Stimulated activated CD4-positive, alpha-beta T cell treated with anti-CD3 and anti-CD28 coated beads, Interleukin-12 subunit alpha, Interleukin-12 subunit beta, amount 100 ng/mL, for 48 hours (primary cell): ENCODE measurements around the gene SLC38A2.
A peak's percentile ranks its signal among the peaks of the same experiment; 100 is the strongest.

Source experiments
- DNase-seq, 3 donors: peaks; one replicate each; pipeline ENCODE4 v3.0.0-alpha.2; 2020; ENCODE audit warnings: low read depth in 2 of 3, low spot score in 1 of 3

The SLC38A2 gene

DNA sequence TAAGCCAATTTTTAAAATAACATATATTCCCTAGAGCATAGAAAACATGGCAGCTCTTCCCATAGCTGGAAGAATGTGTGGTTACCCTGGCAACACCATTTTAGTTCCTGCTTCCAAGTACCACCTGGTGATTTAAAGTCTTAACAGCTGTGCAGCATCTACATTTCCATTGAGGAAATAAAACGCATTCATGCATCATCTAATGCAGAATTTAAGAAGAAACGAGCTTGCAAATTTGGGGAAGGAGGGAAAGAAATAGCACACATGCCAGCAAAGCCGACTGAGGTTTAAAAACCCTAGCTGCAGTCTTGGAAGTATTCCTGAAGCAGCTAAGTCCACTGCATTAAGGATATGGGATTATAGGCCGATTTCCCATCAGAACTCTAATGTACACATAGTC, 22.8 kb upstream of the SLC38A2 start:
- no peak for DNase-seq

DNA sequence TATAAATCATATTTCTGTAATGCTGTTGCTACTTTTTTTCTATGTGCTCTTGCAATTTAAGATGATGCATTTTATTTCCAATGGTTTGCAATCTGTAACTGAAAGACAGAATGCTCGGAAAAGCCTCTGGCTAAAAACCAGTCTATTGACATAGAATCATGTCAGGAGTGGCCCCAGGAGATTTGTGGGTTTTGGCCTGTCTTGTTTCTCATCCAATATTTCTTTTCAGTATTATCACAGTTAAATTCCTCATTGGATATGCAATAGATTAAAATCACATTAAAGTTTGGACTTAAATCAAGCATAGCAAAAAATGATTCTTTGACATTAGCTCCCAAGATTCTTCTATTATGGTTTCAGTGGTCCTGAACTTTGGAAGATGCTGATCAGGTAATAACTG, 19.1 kb upstream of the SLC38A2 start:
- DNase-seq = no peak

DNA sequence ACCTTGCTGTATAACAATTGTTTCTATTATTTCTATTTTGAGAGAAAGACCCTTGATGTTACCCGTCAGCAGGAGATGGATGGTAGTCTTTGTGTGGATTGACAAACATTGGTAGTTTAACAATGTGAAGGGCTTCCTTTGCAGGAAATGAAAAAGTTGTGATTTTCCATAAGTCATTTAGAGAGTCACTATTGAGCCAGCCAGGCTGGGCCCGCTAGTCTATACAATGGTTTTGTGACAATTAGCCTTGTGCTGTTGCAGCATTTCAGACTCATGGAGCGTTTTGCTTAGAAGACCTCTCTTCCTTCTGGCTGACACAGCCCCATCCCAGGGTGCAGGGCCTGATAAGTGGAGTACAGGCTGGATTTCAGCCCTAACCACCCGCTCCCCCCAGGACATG, 18.3 kb upstream of the SLC38A2 start:
- no peak for DNase-seq

DNA sequence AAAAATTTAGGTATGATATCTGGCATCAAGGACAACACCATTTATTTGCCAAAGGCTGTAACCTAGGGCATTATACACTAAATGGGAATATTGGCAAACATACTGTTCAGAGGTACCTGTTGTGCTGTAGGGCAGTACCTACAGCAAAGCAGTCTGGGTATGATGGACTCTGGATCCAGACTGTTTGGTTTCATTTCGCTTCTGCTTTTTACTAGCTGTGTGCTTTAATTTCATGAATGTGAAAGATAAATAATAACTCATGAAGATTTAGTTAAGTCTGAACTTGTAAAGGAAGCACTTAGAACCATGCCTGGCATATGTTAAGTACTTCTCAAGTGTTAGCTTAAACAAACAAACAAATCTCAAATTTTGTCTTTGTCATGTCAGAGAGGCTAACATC, 17.7 kb upstream of the SLC38A2 start:
- DNase-seq = no peak

DNA sequence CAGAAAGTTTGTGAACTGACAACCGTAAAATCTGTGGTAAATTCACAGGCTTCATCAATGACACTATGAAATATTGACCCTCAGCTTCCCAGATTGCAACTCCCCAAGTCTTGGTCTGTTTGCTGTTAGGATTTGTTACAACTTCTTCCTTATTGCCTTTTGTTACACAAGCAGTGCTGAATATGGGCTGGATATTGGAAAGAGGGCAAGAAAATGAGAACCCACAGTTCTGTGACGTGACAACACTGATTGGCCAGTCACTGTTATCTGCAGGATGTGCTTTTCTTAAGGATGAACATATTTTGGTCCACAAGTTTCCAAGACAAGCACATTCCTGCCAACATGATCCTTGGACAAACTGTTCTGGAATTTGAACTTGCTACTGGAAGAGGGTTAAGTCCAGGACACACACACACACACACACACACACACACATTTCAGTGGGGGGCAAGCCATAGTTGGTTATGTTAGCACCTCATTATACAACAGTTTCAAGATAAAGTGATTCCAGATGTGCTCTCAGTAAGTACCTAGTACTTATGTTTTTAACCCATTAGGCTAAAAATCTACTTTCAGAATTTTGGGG, 16.6 kb upstream of the SLC38A2 start:
- DNase-seq = no peak

DNA sequence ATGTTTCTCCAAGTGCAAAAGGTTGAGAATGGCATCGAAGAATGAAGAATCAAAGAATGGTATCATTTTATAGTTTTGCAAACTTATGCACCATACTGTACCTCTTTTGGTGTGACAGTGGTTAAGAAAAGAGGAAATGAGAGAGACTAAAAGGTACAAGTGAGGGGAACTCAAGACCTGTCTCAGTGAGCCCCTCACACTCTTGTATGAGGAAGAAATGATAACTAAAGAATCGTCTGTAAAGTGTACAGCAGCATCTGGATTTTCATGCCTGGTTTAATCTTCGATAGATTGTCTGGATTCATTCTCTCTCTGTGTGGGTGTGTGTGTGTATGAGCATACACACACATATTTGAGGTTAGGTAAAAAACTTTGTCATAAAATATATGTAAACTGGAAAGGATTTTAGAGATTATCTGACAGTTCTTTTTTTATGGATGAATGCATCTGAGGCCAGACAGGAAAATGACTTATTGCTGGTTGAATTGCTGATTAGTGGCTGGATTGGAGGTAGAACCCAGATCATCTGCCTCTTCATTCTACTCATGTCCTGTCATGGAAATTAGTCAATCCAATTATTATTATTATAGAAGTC, 16.0 kb upstream of the SLC38A2 start:
- DNase-seq = no peak

DNA sequence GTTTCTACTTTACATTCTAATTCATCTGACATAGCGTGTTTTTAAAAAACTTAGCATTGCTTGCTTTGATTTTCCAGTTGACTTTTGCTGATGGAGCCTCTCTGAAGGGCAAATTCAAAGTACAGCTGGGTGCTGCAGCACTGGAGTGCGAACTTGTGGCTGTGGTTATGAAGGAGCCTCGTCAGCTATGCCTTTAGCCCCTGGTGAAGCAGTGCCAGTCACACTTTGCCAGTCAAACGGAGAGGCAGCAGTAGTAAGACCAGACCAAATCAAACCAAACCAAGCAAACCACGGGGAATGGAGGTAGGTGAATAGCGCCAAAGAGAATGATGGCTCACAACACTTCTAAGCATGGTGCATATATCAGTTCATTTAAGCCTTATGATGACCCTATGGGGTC, 15.1 kb upstream of the SLC38A2 start:
- peak in 1 of 3 donors; percentile 37 for DNase-seq

DNA sequence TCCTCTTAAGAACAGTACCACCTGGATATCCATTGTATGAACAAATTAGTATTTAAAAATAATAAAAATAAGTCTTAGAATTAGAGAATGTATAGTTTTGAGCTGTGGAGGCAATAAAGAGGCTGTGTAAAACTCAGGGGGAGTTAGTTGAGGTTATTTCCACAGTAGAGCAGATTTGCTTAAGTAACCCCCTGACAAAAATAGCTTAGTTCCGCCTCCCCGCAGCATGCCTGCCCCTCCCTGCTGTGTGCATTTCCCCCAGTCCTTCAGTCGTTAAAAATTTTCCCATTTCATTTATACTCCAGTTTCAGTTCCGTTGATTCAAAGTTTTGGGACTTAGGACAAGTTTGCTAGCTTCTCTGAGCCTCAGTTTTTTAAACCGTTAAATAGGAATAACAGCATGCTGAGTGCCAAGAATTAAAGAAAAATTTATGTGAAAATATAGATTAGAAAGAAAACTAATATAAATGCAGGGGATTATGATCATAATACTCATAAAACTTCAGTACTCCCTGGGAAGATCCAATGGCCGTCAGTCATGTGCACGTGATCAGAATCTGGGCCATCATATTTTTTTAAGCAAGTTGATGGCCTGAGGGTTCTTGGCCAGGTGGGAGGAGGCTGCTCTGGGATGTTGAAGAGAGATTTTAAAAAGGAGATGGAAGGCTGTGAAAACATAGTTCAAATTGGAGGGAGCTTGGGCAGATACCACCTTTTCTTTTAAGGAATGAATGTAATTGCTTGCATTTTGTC, 14.5 kb upstream of the SLC38A2 start:
- DNase-seq = no peak

DNA sequence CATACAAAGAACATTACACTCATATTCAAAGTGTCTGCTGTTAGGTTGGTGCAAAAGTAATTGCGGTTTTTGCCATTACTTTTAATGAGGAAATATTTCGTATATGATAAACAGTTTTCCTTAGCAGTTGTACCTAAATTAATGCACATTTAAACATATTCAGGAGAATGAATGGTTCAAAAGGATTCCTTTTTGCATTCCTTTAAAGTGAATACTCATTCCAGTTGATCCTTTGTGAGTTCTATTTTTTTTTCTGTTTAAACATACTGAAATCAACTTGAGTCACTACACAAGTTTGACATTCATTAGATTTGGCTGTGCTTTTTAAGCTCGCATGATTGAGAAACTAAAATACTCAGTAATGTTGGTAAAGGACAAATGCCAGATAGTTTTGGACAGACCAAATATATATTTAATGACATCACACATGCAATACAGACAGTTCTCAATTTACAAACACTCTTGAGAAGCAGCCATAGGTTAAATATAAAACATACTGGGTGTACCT, 13.8 kb upstream of the SLC38A2 start:
- no peak for DNase-seq

DNA sequence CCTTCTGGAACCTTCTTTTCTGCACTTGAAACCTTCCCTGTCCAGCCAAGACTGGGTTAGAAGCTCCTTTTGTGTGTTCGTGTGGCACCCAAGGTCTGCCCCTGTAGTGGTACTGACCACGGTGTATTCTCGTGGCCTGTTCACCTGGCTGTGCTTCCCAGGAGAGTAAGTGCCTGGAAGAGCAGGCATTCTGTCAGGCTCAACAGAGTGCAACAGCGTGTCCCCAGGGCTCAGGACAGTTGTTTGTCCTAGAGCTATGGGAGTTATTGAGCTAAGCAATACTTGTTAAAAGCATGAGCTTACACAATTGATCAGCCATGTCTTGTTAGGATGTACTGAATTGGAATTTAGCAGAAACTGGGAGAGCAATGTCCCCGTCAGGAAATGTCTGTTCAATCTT, 12.9 kb upstream of the SLC38A2 start:
- DNase-seq = no peak

DNA sequence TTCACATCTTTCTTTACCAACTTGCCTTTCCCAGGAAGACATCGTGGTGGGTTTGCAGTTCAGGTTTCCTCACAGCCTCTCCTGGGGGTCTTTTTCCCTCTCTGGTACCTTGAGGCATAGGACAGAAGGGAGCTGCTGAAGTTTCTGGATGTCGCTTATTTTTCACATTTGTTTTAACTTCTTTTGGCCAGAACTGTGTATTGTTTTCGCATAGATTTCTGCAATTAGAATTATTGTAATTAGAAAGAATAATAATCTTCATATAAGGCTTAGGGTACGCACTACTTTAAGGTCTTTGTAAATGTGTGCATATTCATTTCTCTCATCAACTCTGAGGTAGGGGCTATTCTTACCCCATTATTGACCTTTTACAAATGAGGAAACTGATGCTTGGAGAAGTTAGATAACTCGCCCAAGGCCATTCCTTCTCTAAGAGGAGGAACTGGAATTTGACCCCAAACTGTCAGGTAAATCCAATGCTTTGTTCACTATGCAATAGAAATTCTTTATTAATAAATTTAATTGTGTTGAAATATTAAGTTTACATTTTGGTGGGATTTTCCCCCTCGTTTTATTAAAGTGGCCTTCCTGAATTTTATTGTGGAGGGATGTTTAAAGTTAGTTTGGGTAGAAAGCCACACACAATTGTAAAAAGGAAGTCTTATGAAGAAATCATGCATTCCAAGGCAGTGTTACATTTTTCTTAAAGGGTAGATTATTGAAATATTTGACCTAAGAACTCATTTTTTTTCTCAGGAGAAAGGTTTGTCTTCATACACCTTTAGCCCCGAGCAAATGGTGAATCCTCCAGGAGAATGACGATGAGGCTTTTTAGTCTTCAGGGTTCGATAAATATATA, 12.1 kb upstream of the SLC38A2 start:
- no peak for DNase-seq

DNA sequence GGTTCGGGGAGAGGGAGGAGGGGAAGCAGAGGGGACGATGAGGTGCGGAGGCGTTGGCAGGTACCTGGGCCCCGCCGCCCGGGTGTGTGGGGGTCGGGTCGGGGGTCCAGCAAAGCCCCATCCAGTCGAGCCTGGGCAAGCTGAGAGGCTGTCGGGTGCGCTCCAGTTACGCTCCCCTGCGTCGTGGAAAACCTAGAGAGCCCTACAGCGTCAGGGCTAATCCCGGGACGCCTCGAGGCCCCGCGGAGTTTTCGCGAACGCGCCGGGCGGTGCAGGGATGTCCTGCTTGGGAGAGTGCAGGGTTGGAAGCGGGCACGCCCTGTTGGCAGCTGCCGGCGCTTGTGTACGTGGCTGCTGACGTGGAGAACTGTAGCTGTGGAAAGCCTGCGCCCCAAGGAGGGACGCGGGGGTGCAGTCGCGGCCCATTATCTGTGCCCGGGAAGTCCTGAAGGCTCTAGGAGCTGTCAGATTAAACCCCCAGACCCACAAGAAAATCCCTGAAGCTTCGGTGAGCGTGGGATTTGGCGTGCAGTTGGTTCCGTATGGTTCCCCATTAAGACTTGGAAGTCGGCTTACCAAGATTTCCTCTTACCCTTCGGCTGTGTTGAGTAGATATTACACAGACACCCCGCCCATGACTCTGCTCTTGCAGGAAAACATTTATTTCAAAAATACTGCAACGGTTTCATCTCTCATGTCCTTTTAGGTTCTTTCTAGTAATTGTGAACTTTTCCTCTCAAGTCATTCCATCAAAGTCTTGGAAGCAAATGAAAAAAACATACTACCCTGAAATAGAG, 11.3 kb upstream of the SLC38A2 start:
- DNase-seq = peak; percentile 43 to 67 (median 55)

DNA sequence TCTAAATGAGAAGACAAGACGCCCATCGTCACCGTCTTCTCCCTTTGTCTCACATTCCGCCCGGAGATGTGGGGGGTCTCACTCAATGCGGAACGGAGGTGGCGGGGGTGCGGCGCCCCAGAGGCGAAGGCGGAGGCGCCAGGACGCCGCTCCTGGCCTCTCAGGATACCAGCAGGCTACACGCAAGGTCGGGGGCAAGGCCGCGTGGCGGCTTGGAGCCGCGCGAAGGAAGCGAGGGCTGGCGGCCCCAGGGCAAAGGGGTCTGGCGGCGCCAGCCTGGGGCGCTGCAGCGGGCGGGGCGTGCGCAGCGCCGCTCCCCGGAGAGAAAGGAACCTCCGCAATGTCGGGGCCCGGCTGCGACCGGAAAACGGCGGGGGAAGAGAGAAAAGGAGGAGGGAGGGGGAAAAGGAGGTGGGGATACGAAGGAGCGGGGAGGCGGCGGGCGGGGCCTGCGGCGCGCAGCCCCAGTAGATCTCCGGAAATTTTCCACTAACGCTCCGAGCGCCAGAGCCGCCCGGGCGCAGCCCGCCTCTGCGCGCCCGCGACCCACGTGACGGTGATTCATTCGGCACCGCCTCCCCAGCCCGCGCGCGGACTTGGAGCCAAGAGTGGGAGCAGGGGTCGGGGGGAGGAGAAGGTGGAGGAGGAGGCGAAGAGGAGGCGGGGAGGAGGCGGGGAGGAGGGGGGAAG, 10.5 kb upstream of the SLC38A2 start:
- peak; percentile 85 to 94 (median 90) for DNase-seq

DNA sequence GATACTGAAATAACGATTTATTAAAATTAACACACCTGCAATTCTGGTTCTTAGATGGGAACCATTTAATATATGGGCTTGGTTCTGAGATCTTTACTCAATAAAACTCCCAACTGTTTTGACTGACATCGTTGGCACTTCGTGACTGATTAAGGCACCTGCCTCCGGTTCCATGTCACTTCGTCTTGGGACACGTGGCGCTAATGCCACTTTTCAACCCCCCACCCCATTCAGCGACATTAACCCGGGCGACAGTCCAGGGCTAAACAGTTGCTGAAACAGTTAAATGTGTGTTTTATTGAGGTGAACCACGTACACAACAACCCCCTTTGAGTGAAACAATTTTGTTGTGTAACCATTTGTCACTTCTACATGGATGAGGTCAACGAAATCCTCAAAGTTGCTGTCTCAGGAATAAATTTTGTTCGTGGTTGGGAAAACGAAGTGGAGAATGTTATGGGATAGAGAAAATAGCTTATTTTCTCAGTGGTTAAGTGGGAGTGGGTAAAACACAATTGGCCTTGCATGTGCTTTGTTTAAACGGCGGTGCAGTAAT, 9.9 kb upstream of the SLC38A2 start:
- DNase-seq = no peak

DNA sequence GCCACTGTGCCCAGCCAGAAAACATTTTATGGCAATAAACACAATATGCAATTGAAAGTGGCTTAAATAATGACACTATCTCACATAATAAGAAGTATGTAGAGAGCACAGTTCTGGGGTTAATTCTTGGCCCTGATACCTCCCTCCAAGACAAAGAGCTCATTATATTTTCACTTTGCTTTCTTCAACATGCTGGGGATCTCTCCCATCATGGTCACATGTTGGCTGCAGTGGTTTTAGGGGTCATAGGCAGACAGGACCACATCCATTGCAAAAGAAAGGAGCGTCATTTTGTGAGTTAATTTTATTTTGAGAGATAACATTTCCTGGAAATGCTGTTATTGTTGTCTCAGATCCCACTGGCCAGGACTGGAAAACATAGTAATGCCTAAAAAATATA, 8.3 kb upstream of the SLC38A2 start:
- no peak for DNase-seq

DNA sequence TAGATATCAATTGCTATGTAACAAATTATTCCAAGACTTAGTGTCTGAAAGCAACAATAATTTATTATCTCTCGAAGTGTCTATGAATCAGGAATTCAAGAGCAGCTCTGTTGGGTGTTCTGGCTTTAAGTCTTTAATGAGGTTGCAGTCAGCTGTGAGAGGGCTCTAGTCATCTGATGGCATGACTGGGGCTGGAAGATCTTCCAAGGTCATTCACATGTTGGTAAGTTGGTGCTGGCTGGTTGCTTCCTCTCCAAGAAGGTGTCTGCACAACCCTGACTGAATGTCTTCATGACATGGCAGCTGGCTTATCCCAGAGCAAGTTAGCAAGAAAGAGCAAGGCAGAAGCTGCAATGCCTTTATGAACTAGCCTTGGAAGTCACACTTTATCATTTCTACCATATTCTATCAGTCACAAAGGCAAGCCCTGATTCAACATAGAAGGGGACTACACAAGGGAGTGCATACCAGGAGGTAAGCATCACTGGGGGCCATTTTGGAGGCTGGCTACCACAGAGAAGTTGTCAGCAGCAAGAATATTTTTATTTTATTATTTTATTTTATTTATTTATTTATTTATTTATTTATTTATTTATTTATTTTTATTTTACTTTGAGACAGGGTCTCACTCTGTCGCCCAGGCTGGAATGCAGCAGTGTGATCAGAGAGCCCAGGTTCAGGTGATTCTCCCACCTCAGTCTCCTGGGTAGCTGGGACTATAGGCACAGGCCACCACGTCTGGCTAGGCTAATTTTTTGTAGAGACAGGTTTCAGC, 7.6 kb upstream of the SLC38A2 start:
- DNase-seq = no peak

DNA sequence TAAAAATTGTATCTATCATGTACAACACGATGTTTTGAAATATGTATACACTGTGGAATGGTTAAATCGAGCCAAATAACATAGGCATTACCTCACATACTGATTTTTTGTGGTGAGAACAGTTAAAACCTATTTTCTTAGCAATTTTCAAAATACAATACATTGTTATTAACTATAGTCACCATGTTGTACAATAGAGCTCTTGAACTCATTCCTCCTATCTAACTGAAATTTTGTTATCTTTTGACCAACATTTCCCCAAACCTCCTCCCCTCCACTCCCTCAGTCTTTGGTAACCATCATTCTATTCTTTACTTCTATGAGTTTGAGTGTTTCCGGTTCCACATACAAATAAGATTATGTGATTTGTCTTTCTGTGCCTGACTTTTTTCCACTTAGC, 6.8 kb upstream of the SLC38A2 start:
- DNase-seq = no peak

DNA sequence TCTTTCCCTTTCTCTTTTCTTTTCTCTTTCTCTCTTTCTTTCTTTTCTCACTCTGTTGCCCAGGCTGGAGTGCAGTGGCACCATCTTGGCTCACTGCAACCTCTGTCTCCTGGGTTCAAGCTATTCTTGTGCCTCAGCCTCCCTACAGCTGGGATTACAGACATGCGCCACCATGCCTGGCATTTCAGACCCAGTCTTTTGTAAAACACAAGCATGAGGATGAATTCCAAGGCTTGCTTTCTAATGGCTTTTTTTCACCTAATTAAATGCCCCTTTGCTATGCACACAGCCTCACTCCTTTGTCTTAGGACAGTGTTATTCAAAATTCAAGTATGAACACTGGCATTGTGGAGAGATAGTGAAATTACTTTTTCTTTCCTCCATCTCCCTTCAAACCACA, 6.0 kb upstream of the SLC38A2 start:
- DNase-seq = no peak

DNA sequence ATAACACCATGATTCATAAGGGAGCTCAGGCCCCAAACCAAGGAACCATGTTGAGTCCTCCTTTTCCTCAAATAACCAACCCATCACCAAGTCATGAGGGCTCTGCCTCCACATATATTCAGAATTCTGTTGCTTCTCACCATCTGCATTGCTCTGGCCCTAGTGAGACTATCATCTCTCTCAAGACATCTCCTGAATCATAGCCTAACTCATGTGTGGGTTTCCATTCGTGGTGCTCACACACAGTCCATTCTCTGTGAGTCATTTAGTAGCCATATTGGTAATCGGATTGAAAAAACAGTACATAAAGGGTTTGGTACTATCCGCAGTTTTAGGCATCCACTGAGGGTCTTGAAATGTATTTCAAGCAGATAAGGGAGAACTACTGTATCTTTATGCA, 5.1 kb upstream of the SLC38A2 start:
- DNase-seq = no peak
